A172 (cell line): Measurements from ENCODE around the gene STIP1. TPM values are rescaled to one million over a fixed set of nuclear protein-coding genes. Genes with fewer than 3 reads are reported as not detected.
A peak's percentile ranks its signal among the peaks of the same experiment; 100 is the strongest.
"Not testable (repeated sequence)": the region's sequence is repeated elsewhere in the genome, so short reads cannot be mapped to it uniquely, and the experiment has no call there.

Experiments used
- DNase-seq: peaks from one replicate; pipeline ENCODE4 v3.0.0-alpha.2; 2015; ENCODE audit warnings: low spot score
- total RNA-seq: library from RNA; depleted of rRNA; stranded (reverse); fragments of >200 nt; shearing (Covaris generic); gene quantifications from 2 replicates; pipeline ENCODE4 v1.2.3, GENCODE V29; 2014

STIP1 gene
- total RNA-seq, 1 experiment from 2014 or later, result 474 TPM

GRCh38 chr11:64235437-64236161, 49.6 kb downstream of the STIP1 start:
- DNase-seq, result no peak

GRCh38 chr11:64237484-64237951, 51.5 kb downstream of the STIP1 start:
- DNase-seq, result no peak

DNA sequence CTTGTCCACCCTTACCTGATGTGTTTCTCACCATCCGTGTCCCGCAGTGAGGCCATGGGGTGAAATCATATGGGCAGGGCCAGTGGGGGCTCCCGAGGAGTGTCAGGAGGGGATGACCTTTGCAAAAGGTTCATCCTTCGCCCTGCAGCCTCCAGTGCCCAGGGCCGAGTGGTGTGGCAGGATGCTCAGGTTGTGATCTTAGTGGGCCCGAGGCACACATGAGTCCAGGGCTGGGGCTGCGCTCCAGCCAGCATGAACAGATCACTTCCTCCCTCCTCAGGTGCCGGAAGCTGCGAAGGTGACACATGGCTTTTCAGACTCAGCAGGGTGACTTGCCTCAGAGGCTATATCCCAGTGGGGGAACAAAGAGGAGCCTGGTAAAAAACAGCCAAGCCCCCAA, 52.1 kb downstream of the STIP1 start:
- DNase-seq, result no peak

DNA sequence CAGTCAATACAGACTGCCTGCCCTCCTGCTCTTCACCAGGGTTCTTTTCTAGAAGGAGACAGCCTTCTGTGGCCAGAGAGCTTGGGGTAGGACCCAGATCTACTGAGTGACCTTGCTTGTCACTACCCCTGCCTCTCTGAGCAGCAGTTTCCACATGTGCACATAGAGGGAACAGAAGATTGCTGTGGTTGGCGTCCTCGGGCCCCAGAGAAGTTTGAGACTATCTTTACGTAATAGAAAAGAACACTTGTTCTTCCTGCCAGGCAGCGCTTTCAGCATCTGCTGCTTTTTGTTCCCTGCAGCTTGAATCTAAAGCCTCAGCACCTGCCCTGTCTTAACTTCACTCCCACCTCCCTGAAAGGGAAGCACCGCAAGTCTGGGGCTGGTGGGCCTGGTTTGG, 53.0 kb downstream of the STIP1 start:
- no peak for DNase-seq

DNA sequence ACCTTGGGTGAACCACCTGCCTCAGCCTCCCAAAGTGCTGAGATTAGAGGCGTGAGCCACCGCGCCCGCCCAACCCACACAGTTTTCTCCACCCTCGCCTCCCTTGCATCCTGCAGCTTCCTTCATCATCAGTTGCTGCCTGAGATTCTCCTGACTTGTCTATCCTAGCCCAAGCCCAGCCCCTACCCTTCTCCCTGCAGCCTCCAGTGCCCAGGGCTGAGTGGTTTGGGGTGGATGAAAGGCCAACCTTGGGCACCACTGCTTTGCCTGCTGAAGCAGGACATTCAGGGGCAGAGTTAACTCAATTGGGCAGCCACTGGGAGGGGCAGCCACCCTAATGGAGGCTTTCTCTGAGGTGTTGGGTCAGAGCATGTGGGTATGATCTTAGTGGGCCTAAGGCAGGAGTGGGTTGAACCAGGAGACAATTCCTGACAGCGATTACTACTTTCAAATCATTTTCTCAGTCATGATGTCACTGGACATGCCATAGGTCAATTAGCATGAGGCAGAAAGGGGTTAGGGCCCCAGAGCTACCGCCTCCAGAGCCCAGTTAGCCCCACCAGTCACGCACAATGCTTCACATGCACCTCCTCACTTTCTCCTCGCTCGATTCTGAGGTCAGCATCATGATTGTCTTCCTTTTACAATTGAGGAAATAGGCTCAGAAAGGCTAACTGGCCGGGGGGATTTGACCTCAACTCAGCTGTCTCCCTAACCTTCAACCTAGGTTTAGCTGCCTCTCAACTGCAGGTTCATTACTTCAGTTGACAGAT, 53.9 kb downstream of the STIP1 start:
- DNase-seq, result no peak

DNA sequence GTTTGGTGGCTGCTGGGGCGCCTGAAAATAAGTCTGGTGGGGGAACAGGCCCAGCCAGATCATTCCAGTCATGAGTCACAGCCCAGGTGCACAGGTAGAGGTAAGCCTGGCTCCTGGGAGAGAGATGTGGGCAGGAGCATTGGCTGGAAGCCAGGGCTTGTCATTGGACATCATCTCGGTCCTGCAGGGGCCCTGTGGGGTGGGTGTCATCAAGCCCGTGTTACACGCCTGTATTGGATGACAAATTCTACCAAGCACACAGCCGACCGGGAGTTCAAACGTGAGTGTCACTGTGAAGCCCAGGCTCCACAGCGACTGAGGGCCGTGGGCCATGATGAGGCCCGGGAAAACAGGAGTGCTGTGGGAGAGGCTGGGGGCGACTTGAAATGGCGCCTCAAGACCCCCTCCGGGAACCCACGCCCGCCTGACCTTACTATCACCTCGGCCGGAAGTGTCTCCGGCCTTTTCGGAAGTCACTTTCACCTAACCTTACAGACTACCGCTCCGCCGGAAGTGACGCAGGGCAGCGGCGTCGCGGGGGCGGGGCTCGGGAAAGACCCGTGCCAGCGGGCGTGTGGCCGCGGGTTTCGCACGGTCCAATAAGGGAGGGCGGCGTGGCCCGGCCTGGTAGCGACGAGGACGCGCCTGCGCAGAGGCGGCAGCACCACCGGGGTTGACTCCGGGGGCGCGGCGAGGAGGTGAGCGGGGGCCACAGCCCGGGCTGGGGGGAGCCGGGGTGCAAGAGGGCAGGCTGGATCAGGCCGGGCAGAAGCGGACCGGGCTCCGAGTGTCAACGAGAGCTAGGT, 54.7 kb downstream of the STIP1 start, which contains the start of gene FKBP2:
Gene FKBP2, plus strand, starts transcription at position 661 of the 806 bp plus-strand sequence. CDS start 1,293 bp downstream, outside the sequence.
- DNase-seq, result peak; percentile 89

GRCh38 chr11:64241241-64241490, 55.2 kb downstream of the STIP1 start:
- DNase-seq, result no peak

DNA sequence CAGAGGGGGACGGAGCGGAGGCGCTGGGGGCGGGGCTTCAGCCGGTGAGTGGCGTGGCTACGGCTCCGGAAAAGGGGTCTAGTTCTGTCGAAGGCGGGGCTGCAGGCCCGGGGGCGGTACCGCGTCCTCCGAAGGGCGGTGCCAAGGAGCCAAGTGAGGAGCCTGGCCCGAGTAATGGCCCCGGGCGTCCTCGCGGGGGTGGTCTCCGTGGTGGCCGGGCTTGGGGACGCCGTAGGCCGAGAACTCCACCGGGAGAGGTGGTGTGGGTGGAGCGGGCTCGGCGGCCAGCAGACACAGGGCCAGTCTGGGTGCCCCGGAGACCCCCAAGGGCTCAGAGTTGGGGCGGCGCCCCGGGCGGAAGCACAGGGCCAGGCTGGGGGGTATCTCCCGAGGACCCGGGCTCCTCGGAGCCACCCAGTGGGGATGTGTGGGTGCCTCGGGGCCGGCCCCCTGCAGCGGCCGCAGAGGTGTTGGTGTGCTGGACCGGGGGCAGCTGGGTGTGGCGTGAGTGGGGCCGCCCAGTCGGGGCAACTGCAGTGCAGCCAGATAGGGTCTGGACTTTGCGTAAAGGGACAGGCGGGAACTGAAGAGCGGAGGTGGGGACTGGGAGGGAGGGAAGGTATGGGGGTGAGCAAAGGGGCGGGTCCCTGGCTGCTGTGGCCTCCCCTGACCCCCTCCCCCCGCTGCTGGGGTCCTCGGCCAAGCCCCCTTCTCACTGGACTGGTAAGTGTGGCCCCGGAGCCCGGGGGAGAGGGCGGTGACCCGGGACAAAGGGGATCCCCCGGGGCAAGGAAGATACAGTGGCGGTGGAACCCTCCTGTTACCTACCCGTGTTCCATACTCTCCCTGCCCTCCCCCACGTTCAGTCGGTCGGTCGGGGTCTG, 55.8 kb downstream of the STIP1 start:
- peak; percentile 96 for DNase-seq

GRCh38 chr11:64243236-64243854, 57.4 kb downstream of the STIP1 start:
- no peak for DNase-seq

- no peak for DNase-seq
These were observed 58.1 kb downstream of the STIP1 start for GRCh38 chr11:64244107-64244506.

- DNase-seq, result no peak
These were observed 59.0 kb downstream of the STIP1 start for GRCh38 chr11:64244966-64245365.

DNA sequence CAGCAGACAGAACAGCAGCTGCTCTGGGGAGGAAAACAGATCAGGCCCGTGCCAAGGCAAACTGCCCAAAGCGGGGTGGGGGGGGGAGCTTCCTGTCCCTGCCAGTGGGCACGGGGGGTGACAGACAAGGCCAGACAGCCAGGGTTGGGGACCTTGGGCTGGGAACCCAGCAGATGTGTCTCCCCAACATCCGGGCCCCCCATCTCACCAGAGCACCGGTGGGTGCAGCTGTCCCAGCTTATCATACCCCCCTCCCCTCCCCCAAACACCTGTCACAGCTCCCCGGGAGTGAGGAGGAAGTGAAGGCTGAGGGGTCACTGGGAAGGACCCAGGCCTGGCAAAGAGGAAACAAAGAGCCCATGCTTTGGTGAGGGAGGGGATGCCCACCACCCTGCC, 59.4 kb downstream of the STIP1 start:
- DNase-seq, result peak; percentile 55

DNA sequence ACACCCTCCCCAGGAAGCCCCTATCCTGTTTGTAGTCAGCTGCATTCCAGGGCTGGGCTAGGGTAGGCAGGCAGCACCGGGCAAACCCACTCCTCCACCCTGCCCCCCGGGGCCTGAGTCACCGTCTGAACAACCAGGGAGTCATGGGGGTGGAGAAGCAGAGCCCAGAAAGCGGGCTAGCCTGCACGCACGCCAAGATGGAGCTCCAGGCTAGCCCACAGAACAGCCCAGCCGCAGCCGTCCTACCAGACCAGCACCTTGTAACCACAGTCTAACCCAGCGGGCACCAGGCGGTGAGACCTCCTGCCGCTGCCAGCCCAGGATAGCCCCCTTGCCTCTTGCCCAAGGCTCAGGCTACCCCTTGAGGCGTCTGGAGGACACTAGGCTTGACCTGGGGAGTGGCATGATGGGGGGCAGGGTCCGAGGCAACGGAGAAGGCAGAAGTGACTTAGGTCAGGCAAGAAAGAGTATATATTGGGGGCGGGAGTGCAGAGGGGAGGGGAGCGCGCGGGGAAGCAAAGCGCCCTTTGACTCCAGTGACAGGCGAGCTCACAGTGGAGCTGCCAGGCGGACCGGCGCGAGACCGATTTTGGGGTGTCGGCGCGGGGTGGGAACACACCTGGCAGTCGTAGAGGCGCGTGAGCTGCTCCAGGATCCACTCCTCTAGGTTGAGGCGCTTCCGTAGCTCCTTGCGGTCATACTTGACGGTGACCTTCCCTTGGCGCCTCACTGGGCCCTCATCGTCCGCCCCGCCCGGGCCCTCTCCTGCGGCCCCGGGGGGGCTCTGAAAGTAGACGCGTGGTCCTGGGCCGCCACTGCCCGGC, 60.0 kb downstream of the STIP1 start:
- DNase-seq, result peak; percentile 88

GRCh38 chr11:64246621-64246870, 60.6 kb downstream of the STIP1 start:
- not testable (repeated sequence) for DNase-seq

GRCh38 chr11:64246871-64247728, 61.1 kb downstream of the STIP1 start, which contains the start of gene PPP1R14B:
PPP1R14B (minus strand) TSS chr11:64246943; CDS start chr11:64246673, 270 bp downstream.
- DNase-seq, result peak; percentile 71

GRCh38 chr11:64247729-64248531, 62.0 kb downstream of the STIP1 start:
- no peak for DNase-seq

- DNase-seq, result no peak
These were observed 62.6 kb downstream of the STIP1 start for GRCh38 chr11:64248578-64248977.

DNA sequence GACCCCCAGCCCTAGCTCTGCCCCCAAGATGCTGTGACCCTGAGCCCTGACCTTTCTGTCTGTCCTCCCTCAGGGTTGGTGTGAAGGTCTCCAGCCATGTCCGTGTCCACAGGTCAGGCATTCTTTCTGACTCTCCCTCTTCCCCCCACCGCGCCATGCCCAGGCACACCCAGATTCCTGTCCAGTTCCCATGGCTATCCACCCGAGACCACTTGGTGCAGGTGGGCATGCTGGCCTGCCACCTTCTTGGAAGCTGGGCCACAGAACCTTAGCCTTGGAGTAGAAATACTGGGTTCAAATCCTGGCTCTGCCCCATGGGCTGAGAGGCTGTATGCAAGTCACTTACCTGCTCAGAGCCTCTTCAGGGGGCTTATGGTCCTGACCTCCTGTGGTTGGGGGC, 63.1 kb downstream of the STIP1 start:
- DNase-seq, result no peak
